ENCODE measurements around the gene CNKSR2. TPM values are rescaled to one million over a fixed set of nuclear protein-coding genes. Genes with fewer than 3 reads are reported as not detected.

The CNKSR2 gene
- total and polyA plus RNA-seq, 8 donors = 0.58 to 33.8 (median 4.2) TPM

DNA sequence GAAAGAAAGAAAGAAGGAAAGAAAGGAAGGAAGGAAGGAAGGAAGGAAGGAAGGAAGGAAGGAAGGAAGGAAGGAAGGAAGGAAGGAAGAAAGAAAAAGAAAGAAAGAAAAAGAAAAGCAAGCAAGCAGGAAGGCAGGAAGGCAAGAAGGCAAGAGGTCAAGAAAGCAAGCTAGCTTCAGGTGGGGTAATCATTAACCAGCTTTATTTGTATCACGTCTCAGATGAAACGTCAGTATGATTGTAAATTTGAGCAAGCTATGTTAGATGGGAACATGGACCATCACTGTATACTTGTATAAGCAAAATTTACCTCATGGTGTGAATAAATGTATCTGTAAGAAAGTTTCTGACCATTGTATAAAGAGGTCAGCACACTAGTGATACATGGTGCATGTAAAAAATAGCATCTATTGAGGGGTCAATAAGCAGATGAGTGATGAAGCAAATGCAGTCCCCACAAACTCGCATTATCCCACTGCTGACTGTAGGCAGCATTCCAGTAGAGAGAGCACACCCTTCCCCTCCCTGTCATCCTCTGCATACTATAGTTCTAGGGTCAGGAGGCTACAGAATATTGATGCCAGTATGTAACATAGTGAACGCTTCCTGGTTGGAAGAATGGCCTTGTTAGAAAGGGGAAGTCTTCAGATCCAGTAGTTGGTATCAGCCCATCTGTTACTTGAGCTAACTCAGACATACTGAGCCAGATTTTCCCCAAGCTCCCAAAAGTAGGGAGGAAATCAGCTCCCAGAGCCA, 300.4 kb downstream of the CNKSR2 start:
- intact Hi-C loops (cut with DNase I; ENCODE audit: low total_unique reads) = no loop called here
- 40 to 59% (median 51%) methylated on average over 4 of the region's 4 CpGs for WGBS, 5 donors
- H3K4me1 ChIP-seq = no peaks in the 10 kb centered on the region
- H3K27ac ChIP-seq = no peak overlapping the region
- no peak overlapping the region for H3K4me3 ChIP-seq
- DNase-seq = no peak
- H3K9me3 ChIP-seq = no peaks in the 10 kb centered on the region
- TF ChIP-seq EP300 (IDR thresholded peaks at IDR 0.05) = no peak
- TF ChIP-seq CTCF (IDR thresholded peaks at IDR 0.05) = no peak
- no peak for TF ChIP-seq POLR2A (IDR thresholded peaks at IDR 0.05)
- no peak for TF ChIP-seq POLR2AphosphoS5 (IDR thresholded peaks at IDR 0.05)
- no peaks in the 10 kb centered on the region for H3K36me3 ChIP-seq
- no peaks in the 10 kb centered on the region for H3K27me3 ChIP-seq

- Histone ChIP-seq H3K36me3 (no peaks in the 10 kb centered on the region), H3K9me3 (no peaks in the 10 kb centered on the region), H3K27me3 (no peaks in the 10 kb centered on the region), H3K4me1 (no peaks in the 10 kb centered on the region), H3K4me3 (no peak overlapping the region), H3K27ac (no peak overlapping the region)
- intact Hi-C loops (cut with DNase I; ENCODE audit: low total_unique reads) = no loop called here
- WGBS, 5 donors = 37 to 61% (median 56%) methylated on average over 2 of the region's 2 CpGs
- DNase-seq = no peak
- no peak for TF ChIP-seq EP300 (IDR thresholded peaks at IDR 0.05)
- TF ChIP-seq POLR2A (IDR thresholded peaks at IDR 0.05) = no peak
- TF ChIP-seq CTCF (IDR thresholded peaks at IDR 0.05) = no peak
- no peak for TF ChIP-seq POLR2AphosphoS5 (IDR thresholded peaks at IDR 0.05)
Observed at GRCh38 chrX:21675931-21676330, 301.7 kb downstream of the CNKSR2 start.

DNA sequence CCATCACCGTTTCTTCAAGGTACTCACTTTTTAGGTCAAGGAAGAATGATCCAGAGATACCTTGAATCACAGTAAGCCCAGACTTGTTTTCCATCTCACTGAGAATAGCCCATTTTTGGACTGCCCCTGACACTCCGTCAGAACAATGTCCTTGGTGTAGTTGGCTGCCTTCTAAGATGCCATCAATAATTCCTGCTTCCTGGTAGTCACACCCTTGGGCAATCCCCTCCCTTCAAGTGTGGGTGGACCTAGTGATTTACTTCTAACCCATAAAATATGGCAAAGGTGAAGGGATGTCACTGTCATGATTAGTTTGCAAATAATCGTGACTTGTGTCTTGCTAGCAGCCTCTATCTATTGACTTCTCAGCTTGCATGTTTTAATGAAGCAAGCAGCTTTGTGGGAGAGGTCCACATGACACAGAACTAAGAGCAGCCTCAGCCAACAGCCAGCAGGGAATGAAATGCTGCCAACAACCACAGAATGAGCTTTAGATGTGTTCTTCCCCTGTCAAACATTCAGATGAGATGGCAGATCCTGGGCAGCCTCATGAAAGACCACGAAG, 303.9 kb downstream of the CNKSR2 start:
- H3K4me3 ChIP-seq = no peak overlapping the region
- TF ChIP-seq CTCF (IDR thresholded peaks at IDR 0.05) = no peak
- TF ChIP-seq POLR2A (IDR thresholded peaks at IDR 0.05) = no peak
- TF ChIP-seq EP300 (IDR thresholded peaks at IDR 0.05) = no peak
- no peak for TF ChIP-seq POLR2AphosphoS5 (IDR thresholded peaks at IDR 0.05)
- WGBS, 5 donors = 54 to 71% (median 59%) methylated on average over 4 of the region's 4 CpGs
- no peaks in the 10 kb centered on the region for H3K27me3 ChIP-seq
- no peaks in the 10 kb centered on the region for H3K4me1 ChIP-seq
- intact Hi-C loops (cut with DNase I; ENCODE audit: low total_unique reads) = no loop called here
- H3K9me3 ChIP-seq = no peaks in the 10 kb centered on the region
- DNase-seq = no peak
- no peak overlapping the region for H3K27ac ChIP-seq
- no peaks in the 10 kb centered on the region for H3K36me3 ChIP-seq

GRCh38 chrX:21683941-21684340, 309.7 kb downstream of the CNKSR2 start:
- Histone ChIP-seq H3K27me3 (no peaks in the 10 kb centered on the region), H3K4me3 (no peak overlapping the region), H3K27ac (no peak overlapping the region), H3K36me3 (no peaks in the 10 kb centered on the region), H3K9me3 (no peaks in the 10 kb centered on the region), H3K4me1 (no peaks in the 10 kb centered on the region)
- no peak for DNase-seq
- WGBS, 5 donors = 58 to 84% (median 78%) methylated on average over 1 of the region's 1 CpG
- intact Hi-C loops (cut with DNase I; ENCODE audit: low total_unique reads) = no loop called here
- TF ChIP-seq POLR2A (IDR thresholded peaks at IDR 0.05) (no peak), CTCF (IDR thresholded peaks at IDR 0.05) (no peak), EP300 (IDR thresholded peaks at IDR 0.05) (no peak), POLR2AphosphoS5 (IDR thresholded peaks at IDR 0.05) (no peak)
